Chondrocyte (in vitro differentiated cells): ENCODE measurements around the gene LPP. TPM values are rescaled to one million over a fixed set of nuclear protein-coding genes. Genes with fewer than 3 reads are reported as not detected.
A peak's percentile ranks its signal among the peaks of the same experiment; 100 is the strongest.

ENCODE experiments used
- DNase-seq: peaks from one replicate; pipeline ENCODE4 v3.0.0; 2021; ENCODE audit warnings: mixed read lengths, low spot score
- H3K27ac Mint-ChIP-seq: one replicate; pipeline ENCODE4 v1.8.0; 2021; ENCODE audit warnings: mild to moderate bottlenecking, moderate library complexity, mixed read lengths; ENCODE audit not compliant: unreplicated experiment
- H3K27me3 Mint-ChIP-seq: 2 replicates; pipeline ENCODE4 v1.8.0; 2021; ENCODE audit warnings: low read depth, mixed read lengths
- H3K36me3 Mint-ChIP-seq: 2 replicates; pipeline ENCODE4 v1.8.0; 2021; ENCODE audit warnings: low read depth, mixed read lengths
- H3K4me1 Mint-ChIP-seq: 2 replicates; pipeline ENCODE4 v1.8.0; 2021; ENCODE audit warnings: low read depth, mild to moderate bottlenecking, mixed read lengths
- H3K4me3 Mint-ChIP-seq: one replicate; pipeline ENCODE4 v1.8.0; 2021; ENCODE audit warnings: mild to moderate bottlenecking, moderate library complexity, mixed read lengths; ENCODE audit not compliant: unreplicated experiment
- H3K9me3 Mint-ChIP-seq: 2 replicates; pipeline ENCODE4 v1.8.0; 2021; ENCODE audit warnings: low read depth, mixed read lengths
- total RNA-seq: library from RNA; stranded (reverse); gene quantifications from 3 replicates; pipeline ENCODE4 v1.2.1, GENCODE V29; 2021
- TF ChIP-seq, protein P1 (sequence below): fragments of 200-600 bp; sonication (generic); IDR thresholded peaks from 2 replicates; pipeline ENCODE4 v1.5.0; 2021; ENCODE audit warnings: antibody characterized with exemption, mild to moderate bottlenecking, moderate library complexity

LPP gene
- total RNA-seq, 1 donor from 2014 or later = 295 TPM

- peaks cover 81% of the 10 kb centered on the region for H3K4me1 Mint-ChIP-seq
Observed at GRCh38 chr3:188295876-188296275, 141.9 kb downstream of the LPP start.

GRCh38 chr3:188296761-188297612, 143.0 kb downstream of the LPP start:
- Mint-ChIP-seq H3K9me3 (no peaks in the 10 kb centered on the region), H3K27ac (peak overlapping the region; percentile 98), H3K4me3 (no peak overlapping the region), H3K36me3 (peaks cover 2% of the 10 kb centered on the region), H3K27me3 (no peaks in the 10 kb centered on the region), H3K4me1 (peaks cover 80% of the 10 kb centered on the region)
- DNase-seq = no peak
- TF ChIP-seq, protein P1, sequence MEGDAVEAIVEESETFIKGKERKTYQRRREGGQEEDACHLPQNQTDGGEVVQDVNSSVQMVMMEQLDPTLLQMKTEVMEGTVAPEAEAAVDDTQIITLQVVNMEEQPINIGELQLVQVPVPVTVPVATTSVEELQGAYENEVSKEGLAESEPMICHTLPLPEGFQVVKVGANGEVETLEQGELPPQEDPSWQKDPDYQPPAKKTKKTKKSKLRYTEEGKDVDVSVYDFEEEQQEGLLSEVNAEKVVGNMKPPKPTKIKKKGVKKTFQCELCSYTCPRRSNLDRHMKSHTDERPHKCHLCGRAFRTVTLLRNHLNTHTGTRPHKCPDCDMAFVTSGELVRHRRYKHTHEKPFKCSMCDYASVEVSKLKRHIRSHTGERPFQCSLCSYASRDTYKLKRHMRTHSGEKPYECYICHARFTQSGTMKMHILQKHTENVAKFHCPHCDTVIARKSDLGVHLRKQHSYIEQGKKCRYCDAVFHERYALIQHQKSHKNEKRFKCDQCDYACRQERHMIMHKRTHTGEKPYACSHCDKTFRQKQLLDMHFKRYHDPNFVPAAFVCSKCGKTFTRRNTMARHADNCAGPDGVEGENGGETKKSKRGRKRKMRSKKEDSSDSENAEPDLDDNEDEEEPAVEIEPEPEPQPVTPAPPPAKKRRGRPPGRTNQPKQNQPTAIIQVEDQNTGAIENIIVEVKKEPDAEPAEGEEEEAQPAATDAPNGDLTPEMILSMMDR = no peak

More at GRCh38 chr3:188295876-188296275, 141.9 kb downstream of the LPP start:
- no peak for DNase-seq
- TF ChIP-seq, protein P1 = no peak
- no peaks in the 10 kb centered on the region for H3K9me3 Mint-ChIP-seq
- H3K36me3 Mint-ChIP-seq = peaks cover 4% of the 10 kb centered on the region
- H3K4me3 Mint-ChIP-seq = no peak overlapping the region
- peak overlapping the region; percentile 98 for H3K27ac Mint-ChIP-seq
- no peaks in the 10 kb centered on the region for H3K27me3 Mint-ChIP-seq

GRCh38 chr3:188298585-188298984, 144.6 kb downstream of the LPP start:
- TF ChIP-seq, protein P1 = no peak
- Mint-ChIP-seq H3K27me3 (no peaks in the 10 kb centered on the region), H3K9me3 (no peaks in the 10 kb centered on the region), H3K4me3 (no peak overlapping the region), H3K4me1 (peaks cover 84% of the 10 kb centered on the region), H3K27ac (peak overlapping the region; percentile 56), H3K36me3 (peaks cover 6% of the 10 kb centered on the region)
- DNase-seq = no peak

- TF ChIP-seq, protein P1 = no peak
- Mint-ChIP-seq H3K9me3 (no peaks in the 10 kb centered on the region), H3K27me3 (no peaks in the 10 kb centered on the region), H3K4me1 (peaks cover 79% of the 10 kb centered on the region), H3K27ac (peak overlapping the region; percentile 56), H3K4me3 (no peak overlapping the region), H3K36me3 (peaks cover 6% of the 10 kb centered on the region)
- DNase-seq = no peak
Observed at GRCh38 chr3:188299068-188299467, 145.1 kb downstream of the LPP start.

DNA sequence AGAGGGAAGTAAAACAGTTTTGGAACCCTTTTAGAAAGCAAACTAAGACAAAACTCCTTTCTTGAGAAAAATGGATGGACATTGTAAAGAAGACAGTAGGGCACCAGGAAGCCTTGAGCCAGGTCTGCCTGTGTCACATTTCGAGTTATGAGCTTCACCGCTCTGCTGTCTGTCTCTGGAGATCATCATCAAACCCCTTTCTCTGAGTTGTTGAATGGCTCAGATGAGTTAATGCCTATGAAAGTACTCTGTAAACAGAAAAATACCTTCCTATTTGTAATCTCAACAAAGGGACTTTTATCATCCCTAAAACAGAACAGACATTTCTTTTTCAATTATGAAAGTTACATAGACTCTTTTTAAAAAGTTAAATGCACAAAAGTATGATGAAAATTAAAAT, 145.8 kb downstream of the LPP start:
- Mint-ChIP-seq H3K36me3 (peaks cover 6% of the 10 kb centered on the region), H3K9me3 (no peaks in the 10 kb centered on the region), H3K27ac (peak overlapping the region; percentile 23), H3K4me3 (no peak overlapping the region), H3K4me1 (peaks cover 78% of the 10 kb centered on the region), H3K27me3 (no peaks in the 10 kb centered on the region)
- DNase-seq = no peak
- TF ChIP-seq, protein P1 = no peak
